HepG2 (cell line): ENCODE measurements around the gene SLC25A25. TPM values are rescaled to one million over a fixed set of nuclear protein-coding genes. Genes with fewer than 3 reads are reported as not detected.

ENCODE experiments used
- FLYWCH1 ChIP-seq: sonication (generic); formaldehyde crosslinking; IDR thresholded peaks from 2 replicates; pipeline ENCODE4 v1.8.1; 2023; ENCODE audit warnings: mild to moderate bottlenecking, missing genetic modification reagents
- GPN1 ChIP-seq: sonication (generic); formaldehyde crosslinking; IDR thresholded peaks from 2 replicates; pipeline ENCODE4 v1.5.1; 2020; ENCODE audit warnings: missing genetic modification reagents, borderline replicate concordance
- HDAC2 ChIP-seq: sonication (generic); formaldehyde crosslinking; IDR thresholded peaks from 2 replicates; pipeline ENCODE4 v1.4.0; 2020; ENCODE audit warnings: missing genetic modification reagents
- HMGXB3 ChIP-seq: sonication (generic); formaldehyde crosslinking; IDR thresholded peaks from 2 replicates; pipeline ENCODE4 v1.4.0; 2020; ENCODE audit warnings: missing genetic modification reagents, borderline replicate concordance
- HNF4A ChIP-seq: sonication (generic); formaldehyde crosslinking; IDR thresholded peaks from 2 replicates; pipeline ENCODE4 v1.4.0; 2020; ENCODE audit warnings: missing genetic modification reagents
- KLF12 ChIP-seq: sonication (generic); formaldehyde crosslinking; IDR thresholded peaks from 2 replicates; pipeline ENCODE4 v1.4.0; 2020; ENCODE audit warnings: missing genetic modification reagents, borderline replicate concordance
- KLF15 ChIP-seq: sonication (generic); formaldehyde crosslinking; IDR thresholded peaks from 2 replicates; pipeline ENCODE4 v1.8.1; 2023; ENCODE audit warnings: borderline replicate concordance, mild to moderate bottlenecking, inconsistent platforms, missing genetic modification reagents, mixed read lengths
- MEIS2 ChIP-seq: sonication (generic); formaldehyde crosslinking; IDR thresholded peaks from 2 replicates; pipeline ENCODE4 v1.9.0; 2021; ENCODE audit warnings: mild to moderate bottlenecking, missing genetic modification reagents
- NFRKB ChIP-seq: fragments of 450-650 bp; IDR thresholded peaks from 2 replicates; pipeline ENCODE4 v1.6.1; 2017
- RFXAP ChIP-seq: sonication (generic); formaldehyde crosslinking; IDR thresholded peaks from 2 replicates; pipeline ENCODE4 v1.4.0; 2020; ENCODE audit warnings: missing genetic modification reagents, borderline replicate concordance
- TEAD3 ChIP-seq: optimal IDR thresholded peaks from 2 replicates; pipeline ENCODE3; 2016; ENCODE audit warnings: borderline replicate concordance
- ZNF451 ChIP-seq: sonication (generic); formaldehyde crosslinking; IDR thresholded peaks from 2 replicates; pipeline ENCODE4 v1.5.0; 2020; ENCODE audit warnings: mild to moderate bottlenecking, missing genetic modification reagents
- ZNF660 ChIP-seq: sonication (generic); formaldehyde crosslinking; IDR thresholded peaks from 2 replicates; pipeline ENCODE4 v1.5.1; 2020; ENCODE audit warnings: mild to moderate bottlenecking, low read depth, missing genetic modification reagents, borderline replicate concordance
- ZNF670 ChIP-seq: sonication (generic); formaldehyde crosslinking; IDR thresholded peaks from 2 replicates; pipeline ENCODE4 v1.8.0; 2022; ENCODE audit warnings: mild to moderate bottlenecking, missing genetic modification reagents, borderline replicate concordance
- ZNF782 ChIP-seq: sonication (generic); formaldehyde crosslinking; IDR thresholded peaks from 2 replicates; pipeline ENCODE4 v1.4.0; 2020; ENCODE audit warnings: missing genetic modification reagents, mild to moderate bottlenecking, borderline replicate concordance
- ZNF879 ChIP-seq: sonication (generic); formaldehyde crosslinking; IDR thresholded peaks from 2 replicates; pipeline ENCODE4 v1.8.1; 2023; ENCODE audit warnings: missing genetic modification reagents
- polyA plus RNA-seq, 8 experiments: library from polyadenylated mRNA; depleted of rRNA in 3 of 8; stranded (reverse) in 7 of 8; unstranded in 1 of 8; fragments of >200 nt; fragmentation: Illumina TruSeq in 4 of 8; extraction: Trizol in 4 of 8; gene quantifications; 2 replicates each; pipeline versions ENCODE4 v1.2.1 to v1.2.3, GENCODE V29; 2011 to 2016; ENCODE audit warnings: low read depth in 4 of 8, missing spikeins in 1 of 8, mixed read lengths in 1 of 8; ENCODE audit not compliant: insufficient read depth in 1 of 8
- total RNA-seq, 5 experiments: library from RNA; depleted of rRNA; stranded (reverse); fragments of >200 nt; fragmentation: Illumina TruSeq; extraction: Trizol; gene quantifications; 2 replicates each; pipeline ENCODE4 v1.2.3, GENCODE V29; 2016; ENCODE audit warnings: low read depth in 1 of 5
- TF ChIP-seq, protein P1 (sequence below): sonication (generic); formaldehyde crosslinking; IDR thresholded peaks from 2 replicates; pipeline ENCODE4 v1.4.0; 2020; ENCODE audit warnings: missing genetic modification reagents
- TF ChIP-seq, protein P2 (sequence below): sonication (generic); formaldehyde crosslinking; IDR thresholded peaks from 2 replicates; pipeline ENCODE4 v1.9.0; 2021; ENCODE audit warnings: missing genetic modification reagents, borderline replicate concordance
- TF ChIP-seq, protein P3 (sequence below): sonication (generic); formaldehyde crosslinking; IDR thresholded peaks from 2 replicates; pipeline ENCODE4 v1.4.0; 2020; ENCODE audit warnings: missing genetic modification reagents, mild to moderate bottlenecking, borderline replicate concordance

The SLC25A25 gene
- total and polyA plus RNA-seq, 2 of the 13 experiments (the other 11 are each of a cell fraction or from before 2014, with no cell fraction given), result 10.5 to 24.8 TPM

DNA sequence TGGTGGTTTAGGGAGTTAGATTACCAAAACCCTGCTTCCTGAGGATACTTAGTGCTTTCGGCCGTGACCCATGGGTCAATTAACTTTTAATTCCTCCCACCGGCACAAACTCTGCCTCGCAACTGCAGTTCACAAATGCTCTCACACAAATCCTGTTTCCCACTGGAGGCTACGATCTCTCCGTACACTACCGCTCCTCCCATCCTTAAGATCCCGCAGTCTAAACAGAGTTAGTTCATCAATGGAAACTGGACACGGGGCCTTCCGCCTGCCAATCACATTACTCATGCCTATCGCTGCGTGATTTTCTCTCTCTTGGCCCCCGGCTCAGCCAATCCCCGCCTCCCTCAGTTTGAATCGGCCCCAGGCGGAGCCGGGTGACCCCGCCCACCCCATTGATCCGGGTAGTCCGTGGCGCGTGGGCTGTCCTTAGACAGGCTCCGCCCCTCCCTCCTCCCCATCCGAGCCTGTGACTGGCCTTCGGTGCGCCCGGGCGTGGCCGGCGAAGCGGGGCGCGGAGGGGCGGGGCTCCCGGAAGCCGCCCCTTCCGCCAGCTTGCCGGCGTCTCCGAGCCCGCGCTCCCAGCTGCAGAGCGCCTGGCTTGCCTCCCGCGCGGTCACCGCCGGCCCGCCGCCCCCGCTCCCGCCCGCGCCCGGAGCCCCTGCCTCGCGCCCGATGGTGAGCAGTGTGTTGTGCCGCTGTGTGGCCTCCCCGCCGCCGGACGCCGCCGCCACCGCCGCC is at the start of gene SLC25A25 (continued):
- no peak for TF ChIP-seq HMGXB3 (CRISPR knock-in tag)
- no peak for TF ChIP-seq GPN1
- no peak for TF ChIP-seq HNF4A (CRISPR knock-in tag)
- TF ChIP-seq NFRKB, result no peak
- TF ChIP-seq, protein P1, sequence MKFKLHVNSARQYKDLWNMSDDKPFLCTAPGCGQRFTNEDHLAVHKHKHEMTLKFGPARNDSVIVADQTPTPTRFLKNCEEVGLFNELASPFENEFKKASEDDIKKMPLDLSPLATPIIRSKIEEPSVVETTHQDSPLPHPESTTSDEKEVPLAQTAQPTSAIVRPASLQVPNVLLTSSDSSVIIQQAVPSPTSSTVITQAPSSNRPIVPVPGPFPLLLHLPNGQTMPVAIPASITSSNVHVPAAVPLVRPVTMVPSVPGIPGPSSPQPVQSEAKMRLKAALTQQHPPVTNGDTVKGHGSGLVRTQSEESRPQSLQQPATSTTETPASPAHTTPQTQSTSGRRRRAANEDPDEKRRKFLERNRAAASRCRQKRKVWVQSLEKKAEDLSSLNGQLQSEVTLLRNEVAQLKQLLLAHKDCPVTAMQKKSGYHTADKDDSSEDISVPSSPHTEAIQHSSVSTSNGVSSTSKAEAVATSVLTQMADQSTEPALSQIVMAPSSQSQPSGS (CRISPR knock-in tag), result peak; percentile 12; the same call in 1 of the 2 replicates
- TF ChIP-seq, protein P2, sequence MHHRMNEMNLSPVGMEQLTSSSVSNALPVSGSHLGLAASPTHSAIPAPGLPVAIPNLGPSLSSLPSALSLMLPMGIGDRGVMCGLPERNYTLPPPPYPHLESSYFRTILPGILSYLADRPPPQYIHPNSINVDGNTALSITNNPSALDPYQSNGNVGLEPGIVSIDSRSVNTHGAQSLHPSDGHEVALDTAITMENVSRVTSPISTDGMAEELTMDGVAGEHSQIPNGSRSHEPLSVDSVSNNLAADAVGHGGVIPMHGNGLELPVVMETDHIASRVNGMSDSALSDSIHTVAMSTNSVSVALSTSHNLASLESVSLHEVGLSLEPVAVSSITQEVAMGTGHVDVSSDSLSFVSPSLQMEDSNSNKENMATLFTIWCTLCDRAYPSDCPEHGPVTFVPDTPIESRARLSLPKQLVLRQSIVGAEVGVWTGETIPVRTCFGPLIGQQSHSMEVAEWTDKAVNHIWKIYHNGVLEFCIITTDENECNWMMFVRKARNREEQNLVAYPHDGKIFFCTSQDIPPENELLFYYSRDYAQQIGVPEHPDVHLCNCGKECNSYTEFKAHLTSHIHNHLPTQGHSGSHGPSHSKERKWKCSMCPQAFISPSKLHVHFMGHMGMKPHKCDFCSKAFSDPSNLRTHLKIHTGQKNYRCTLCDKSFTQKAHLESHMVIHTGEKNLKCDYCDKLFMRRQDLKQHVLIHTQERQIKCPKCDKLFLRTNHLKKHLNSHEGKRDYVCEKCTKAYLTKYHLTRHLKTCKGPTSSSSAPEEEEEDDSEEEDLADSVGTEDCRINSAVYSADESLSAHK (CRISPR knock-in tag), result no peak
- no peak for TF ChIP-seq ZNF670
- TF ChIP-seq ZNF879 (CRISPR knock-in tag), result no peak
- no peak; the same call in 1 of the 2 replicates for TF ChIP-seq MEIS2 (CRISPR knock-in tag)
- 0 out of 2 replicates have a peak, but pooled peaks have one; percentile 11 for TF ChIP-seq HDAC2 (CRISPR knock-in tag)
- peak; percentile 40 for TF ChIP-seq TEAD3
- TF ChIP-seq ZNF660, result no peak
- no peak for TF ChIP-seq FLYWCH1 (CRISPR knock-in tag)
- TF ChIP-seq, protein P3, sequence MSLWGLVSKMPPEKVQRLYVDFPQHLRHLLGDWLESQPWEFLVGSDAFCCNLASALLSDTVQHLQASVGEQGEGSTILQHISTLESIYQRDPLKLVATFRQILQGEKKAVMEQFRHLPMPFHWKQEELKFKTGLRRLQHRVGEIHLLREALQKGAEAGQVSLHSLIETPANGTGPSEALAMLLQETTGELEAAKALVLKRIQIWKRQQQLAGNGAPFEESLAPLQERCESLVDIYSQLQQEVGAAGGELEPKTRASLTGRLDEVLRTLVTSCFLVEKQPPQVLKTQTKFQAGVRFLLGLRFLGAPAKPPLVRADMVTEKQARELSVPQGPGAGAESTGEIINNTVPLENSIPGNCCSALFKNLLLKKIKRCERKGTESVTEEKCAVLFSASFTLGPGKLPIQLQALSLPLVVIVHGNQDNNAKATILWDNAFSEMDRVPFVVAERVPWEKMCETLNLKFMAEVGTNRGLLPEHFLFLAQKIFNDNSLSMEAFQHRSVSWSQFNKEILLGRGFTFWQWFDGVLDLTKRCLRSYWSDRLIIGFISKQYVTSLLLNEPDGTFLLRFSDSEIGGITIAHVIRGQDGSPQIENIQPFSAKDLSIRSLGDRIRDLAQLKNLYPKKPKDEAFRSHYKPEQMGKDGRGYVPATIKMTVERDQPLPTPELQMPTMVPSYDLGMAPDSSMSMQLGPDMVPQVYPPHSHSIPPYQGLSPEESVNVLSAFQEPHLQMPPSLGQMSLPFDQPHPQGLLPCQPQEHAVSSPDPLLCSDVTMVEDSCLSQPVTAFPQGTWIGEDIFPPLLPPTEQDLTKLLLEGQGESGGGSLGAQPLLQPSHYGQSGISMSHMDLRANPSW (CRISPR knock-in tag), result no peak
- TF ChIP-seq ZNF782 (CRISPR knock-in tag), result no peak
- TF ChIP-seq ZNF451 (CRISPR knock-in tag), result no peak
- no peak for TF ChIP-seq RFXAP (CRISPR knock-in tag)
- TF ChIP-seq KLF12, result no peak; the same call in 1 of the 2 replicates
- TF ChIP-seq KLF15 (CRISPR knock-in tag), result no peak
